GM12878 (cell line): ENCODE measurements around the gene EPS8. TPM values are rescaled to one million over a fixed set of nuclear protein-coding genes. Genes with fewer than 3 reads are reported as not detected.
"Not testable (repeated sequence)": the region's sequence is repeated elsewhere in the genome, so short reads cannot be mapped to it uniquely, and the experiment has no call there.

Source experiments
- ATAC-seq: fragments of 200-7000 bp; cut with Tn5 transposase; 3 replicates; pipeline ENCODE4 v1.9.1; 2020; ENCODE audit warnings: mild to moderate bottlenecking, moderate library complexity
- BruUV-seq: library from RNA; stranded (reverse); fragments of 400-500 nt; replicated peaks from 2 replicates; lab custom pipeline; 2021; lab: Mats Ljungman, UMichigan
- CTCF ChIA-PET: fragments of 300-600 bp; sonication (Branson Sonifier 250); formaldehyde crosslinking; extraction: SDS; loops from one replicate; lab custom pipeline; 2021; ENCODE audit warnings: inconsistent platforms; lab: Yijun Ruan, JAX
- POLR2A ChIA-PET: fragments of 350-600 bp; formaldehyde crosslinking; extraction: SDS; loops from one replicate; lab custom pipeline; 2021; ENCODE audit warnings: inconsistent platforms; lab: Charles Lee
- RAD21 ChIA-PET: fragments of 300-600 bp; sonication (Branson Sonifier 250); formaldehyde crosslinking; loops from one replicate; lab custom pipeline; 2023; ENCODE audit warnings: antibody characterized with exemption; ENCODE audit not compliant: unreplicated experiment; lab: Charles Lee
- SMC1A ChIA-PET: fragments of 300-600 bp; sonication (Branson Sonifier 250); formaldehyde crosslinking; loops from one replicate; lab custom pipeline; 2023; ENCODE audit not compliant: unreplicated experiment, uncharacterized antibody; lab: Charles Lee
- DNase-seq: peaks from one replicate; pipeline ENCODE4 v3.0.0-alpha.2; 2011; ENCODE audit warnings: low read depth, low spot score
- FAIRE-seq: peaks from 3 replicates; lab custom pipeline; 2011; peaks lifted over from hg19 to GRCh38; lab: Jason Lieb, UNC
- H2AFZ ChIP-seq: 2 replicates; pipeline ENCODE4 v1.6.0; 2011; ENCODE audit warnings: low read depth, low read length, control low read depth; ENCODE audit not compliant: control insufficient read depth
- H3K27ac ChIP-seq: 2 replicates; pipeline ENCODE4 v1.5.1; 2011; ENCODE audit warnings: control low read depth; ENCODE audit not compliant: control insufficient read depth, insufficient read depth
- H3K27me3 ChIP-seq, 2 experiments: replicated peaks in 1 of 2; 2 replicates each; pipeline versions ENCODE4 v1.6.0 to v1.6.1; 2011; ENCODE audit warnings: low read length in 1 of 2; ENCODE audit not compliant: control insufficient read depth in 2 of 2, insufficient read depth in 2 of 2
- H3K36me3 ChIP-seq, 2 experiments: 2 replicates each; pipeline ENCODE4 v1.5.1; 2011; ENCODE audit warnings: low read length in 1 of 2; ENCODE audit not compliant: control insufficient read depth in 2 of 2, insufficient read depth in 2 of 2
- H3K4me1 ChIP-seq: 2 replicates; pipeline ENCODE4 v1.6.1; 2011; ENCODE audit warnings: mild to moderate bottlenecking, low read length, moderate library complexity, mixed read lengths; ENCODE audit not compliant: control insufficient read depth, insufficient read depth
- H3K4me2 ChIP-seq: 2 replicates; pipeline ENCODE4 v1.6.0; 2011; ENCODE audit warnings: control low read depth; ENCODE audit not compliant: control insufficient read depth, insufficient read depth
- H3K4me3 ChIP-seq: fragments of 200-600 bp; sonication (generic); 2 replicates; pipeline ENCODE4 v1.5.1; 2016
- H3K79me2 ChIP-seq: 2 replicates; pipeline ENCODE4 v1.6.0; 2011; ENCODE audit warnings: low read length; ENCODE audit not compliant: control insufficient read depth, insufficient read depth
- H3K9ac ChIP-seq: 2 replicates; pipeline ENCODE4 v1.8.0; 2011; ENCODE audit warnings: low read length, control low read depth, mixed read lengths; ENCODE audit not compliant: control insufficient read depth, insufficient read depth
- H3K9me3 ChIP-seq: replicated peaks from 3 replicates; pipeline ENCODE4 v1.5.1; 2011; ENCODE audit warnings: mild to moderate bottlenecking, low read length; ENCODE audit not compliant: control insufficient read depth, insufficient read depth
- H4K20me1 ChIP-seq: 2 replicates; pipeline ENCODE4 v1.6.0; 2011; ENCODE audit not compliant: control insufficient read depth, insufficient read depth
- CBX5 ChIP-seq: sonication (generic); IDR thresholded peaks from 2 replicates; pipeline ENCODE4 v1.6.1; 2016; ENCODE audit warnings: low read depth, moderate library complexity, mild to moderate bottlenecking, inconsistent platforms
- E2F8 ChIP-seq: fragments of 450-650 bp; IDR thresholded peaks from 2 replicates; pipeline ENCODE4 v1.6.1; 2018; ENCODE audit warnings: mild to moderate bottlenecking, low read depth, moderate library complexity; ENCODE audit not compliant: partially characterized antibody
- EP300 ChIP-seq, 2 experiments: fragments of 150-350 bp in 1 of 2; IDR thresholded peaks; 2 replicates each; pipeline ENCODE4 v1.6.1; 2011 to 2012; ENCODE audit warnings: low read depth in 2 of 2, low read length in 2 of 2, borderline replicate concordance in 1 of 2, improper control_type of control experiment in 1 of 2, inconsistent platforms in 1 of 2; ENCODE audit not compliant: control insufficient read depth in 1 of 2
- EZH2 ChIP-seq: IDR thresholded peaks from 2 replicates; pipeline ENCODE4 v1.6.1; 2012; ENCODE audit warnings: low read depth, mild to moderate bottlenecking, control low read depth, inconsistent platforms, low read length, borderline replicate concordance; ENCODE audit not compliant: control insufficient read depth
- IRF5 ChIP-seq: fragments of 450-650 bp; IDR thresholded peaks from 2 replicates; pipeline ENCODE4 v1.6.1; 2017; ENCODE audit warnings: borderline replicate concordance
- MYC ChIP-seq: IDR thresholded peaks from 2 replicates; pipeline ENCODE4 v1.6.1; 2011; ENCODE audit warnings: mild to moderate bottlenecking, low read length, moderate library complexity, inconsistent platforms; ENCODE audit not compliant: insufficient read depth, insufficient replicate concordance, insufficient read length, severe bottlenecking
- NBN ChIP-seq: fragments of 450-650 bp; IDR thresholded peaks from 2 replicates; pipeline ENCODE4 v1.6.1; 2016
- POLR2AphosphoS5 ChIP-seq: IDR thresholded peaks from 2 replicates; pipeline ENCODE4 v1.6.1; 2011; ENCODE audit warnings: mild to moderate bottlenecking, low read length, inconsistent platforms
- ZNF217 ChIP-seq: fragments of 450-650 bp; IDR thresholded peaks from 2 replicates; pipeline ENCODE4 v1.6.1; 2017; ENCODE audit warnings: antibody characterized with exemption, mild to moderate bottlenecking
- WGBS: methylation state at CpG from one replicate; pipeline ENCODE4 v1.1.6; 2016; ENCODE audit warnings: low lambda C conversion rate; ENCODE audit not compliant: insufficient replicate concordance, insufficient coverage; ENCODE audit errors: missing lambda C conversion rate; 5-methylcytosine and 5-hydroxymethylcytosine counted together
- in situ Hi-C: fragments of 300-500 bp; cut with MboI; formaldehyde crosslinking; loops from 9 replicates; pipeline ENCODE4 v1.14.3; 2018; ENCODE audit warnings: mixed read lengths
- intact Hi-C: fragments of 100-400 bp; cut with micrococcal nuclease; formaldehyde crosslinking; loops from one replicate; pipeline ENCODE4 v1.14.2; 2022; ENCODE audit not compliant: unreplicated experiment
- polyA plus RNA-seq, 11 experiments: library from polyadenylated mRNA; depleted of rRNA in 4 of 11; unstranded in 6 of 11; stranded (reverse) in 5 of 11; fragments of >200 nt; fragmentation: Nextera tagmentation in 4 of 11; fragmentation: Illumina TruSeq in 1 of 11; extraction: Ambion mirVana in 4 of 11; extraction: Trizol in 1 of 11; gene quantifications; 1 replicate in 1 of 11; 2 replicates in 10 of 11; pipeline versions ENCODE4 v1.2.1 to v1.2.3, GENCODE V29; 2011 to 2016; ENCODE audit warnings: inconsistent platforms in 2 of 11, missing spikeins in 2 of 11, low read depth in 1 of 11
- total RNA-seq, 4 experiments: library from RNA; depleted of rRNA in 3 of 4; stranded (reverse); fragments of >200 nt in 3 of 4; fragmentation: Illumina TruSeq in 1 of 4; extraction: Trizol in 1 of 4; gene quantifications; 2 replicates each; pipeline versions ENCODE4 v1.2.1 to v1.2.3, GENCODE V29; 2013 to 2021
- TF ChIP-seq, protein P1 (sequence below): IDR thresholded peaks from 2 replicates; pipeline ENCODE4 v1.6.1; 2011; ENCODE audit warnings: borderline replicate concordance, low read depth, mild to moderate bottlenecking, moderate library complexity, low read length; ENCODE audit not compliant: insufficient read depth, poor library complexity, severe bottlenecking

The EPS8 gene
- total and polyA plus RNA-seq, 10 of the 15 experiments (the other 5 are each of a cell fraction or from before 2014, with no cell fraction given): 1.3 to 127 (median 3.4) TPM

DNA sequence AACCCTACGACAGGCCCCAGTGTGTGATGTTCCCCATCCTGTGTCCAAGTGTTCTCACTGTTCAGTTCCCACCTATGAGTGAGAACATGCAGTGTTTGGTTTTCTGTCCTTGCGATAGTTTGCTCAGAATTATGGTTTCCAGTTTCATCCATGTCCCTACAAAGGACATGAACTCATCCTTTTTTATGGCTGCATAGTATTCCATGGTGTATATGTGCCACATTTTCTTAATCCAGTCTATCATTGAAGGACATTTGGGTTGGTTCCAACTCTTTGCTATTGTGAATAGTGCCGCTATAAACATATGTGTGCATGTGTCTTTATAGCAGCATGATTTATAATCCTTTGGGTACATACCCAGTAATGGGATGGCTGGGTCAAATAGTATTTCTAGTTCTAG, 47.3 kb downstream of the EPS8 start:
- H4K20me1 ChIP-seq, H3K4me1 ChIP-seq, RAD21 ChIA-PET, CTCF ChIA-PET, H2AFZ ChIP-seq, H3K9ac ChIP-seq, H3K79me2 ChIP-seq, FAIRE-seq, BruUV-seq, H3K36me3 ChIP-seq, H3K27ac ChIP-seq, H3K4me3 ChIP-seq, in situ Hi-C loops, ATAC-seq, H3K27me3 ChIP-seq, intact Hi-C loops, H3K9me3 ChIP-seq, H3K4me2 ChIP-seq, DNase-seq: not testable (repeated sequence)
- POLR2A ChIA-PET: interaction anchor here (4.8 kb wide), 1 partner anchor 12 kb away, joined by 28 read pairs; no protein-coding TSS in a partner anchor
- TF ChIP-seq ZNF217: 0 out of 2 replicates have a peak, but pooled peaks have one; percentile 27
- SMC1A ChIA-PET: interaction anchor here (1.0 to 14.5 kb wide), 2 partner anchors 12 to 34 kb away, joined by 5 to 198 read pairs; no protein-coding TSS in a partner anchor
- WGBS: 91% methylated on average over 3 of the region's 3 CpGs

DNA sequence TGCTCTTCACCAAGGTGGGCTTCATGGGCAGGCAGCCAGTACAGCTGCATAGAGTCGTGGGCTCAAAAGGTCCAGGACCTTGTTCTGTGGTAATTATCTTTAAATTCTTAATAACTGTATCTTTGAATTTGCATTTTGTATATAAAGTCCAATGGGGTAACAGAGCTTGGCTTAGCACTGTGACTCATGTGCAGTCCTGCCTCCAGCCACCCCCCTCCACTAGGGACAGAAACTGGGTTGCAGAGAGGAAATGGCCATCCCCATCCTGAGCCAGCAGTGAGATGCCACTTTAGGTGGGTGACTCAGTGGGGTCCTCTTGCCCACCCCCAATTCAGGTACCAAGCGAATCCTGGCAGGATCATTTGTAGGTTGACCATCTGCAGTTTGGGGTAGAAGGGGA, 48.1 kb downstream of the EPS8 start:
- DNase-seq (no peak), FAIRE-seq (no peak), ATAC-seq (peak; percentile 44; the same call in 2 of the 3 replicates)
- ChIA-PET SMC1A (interaction anchor here (1.0 to 14.5 kb wide), 3 partner anchors 13 to 34 kb away, joined by 4 to 198 read pairs (median 5); no protein-coding TSS in a partner anchor), RAD21 (no interaction called here), CTCF (interaction anchor here (6.6 kb wide), 1 partner anchor 13 kb away, joined by 33 read pairs; no protein-coding TSS in a partner anchor), POLR2A (interaction anchor here (1.0 to 4.8 kb wide), 2 partner anchors 13 to 23 kb away, joined by 3 to 28 read pairs; no protein-coding TSS in a partner anchor)
- intact Hi-C loops (no loop called here), in situ Hi-C loops (no loop called here)
- Histone ChIP-seq H2AFZ (no peak overlapping the region), H3K27me3 (no peaks in the 10 kb centered on the region), H3K9me3 (no peaks in the 10 kb centered on the region), H3K79me2 (no peaks in the 10 kb centered on the region), H3K9ac (no peak overlapping the region), H3K36me3 (no peaks in the 10 kb centered on the region), H3K27ac (no peak overlapping the region), H3K4me1 (no peaks in the 10 kb centered on the region), H4K20me1 (no peaks in the 10 kb centered on the region), H3K4me3 (no peak overlapping the region), H3K4me2 (no peak overlapping the region)
- WGBS: 40% methylated on average over 2 of the region's 2 CpGs
- no TSS peak for BruUV-seq
- TF ChIP-seq EZH2: no peak
- TF ChIP-seq CBX5: no peak
- no peak for TF ChIP-seq POLR2AphosphoS5
- no peak for TF ChIP-seq NBN
- TF ChIP-seq IRF5: no peak
- no peak for TF ChIP-seq E2F8
- no peak for TF ChIP-seq EP300 (IDR thresholded peaks at IDR 0.05; ENCODE audit: borderline replicate concordance in 1 of 2, control insufficient read depth in 1 of 2, low read depth in 2 of 2, low read length in 2 of 2)
- TF ChIP-seq, protein P1, sequence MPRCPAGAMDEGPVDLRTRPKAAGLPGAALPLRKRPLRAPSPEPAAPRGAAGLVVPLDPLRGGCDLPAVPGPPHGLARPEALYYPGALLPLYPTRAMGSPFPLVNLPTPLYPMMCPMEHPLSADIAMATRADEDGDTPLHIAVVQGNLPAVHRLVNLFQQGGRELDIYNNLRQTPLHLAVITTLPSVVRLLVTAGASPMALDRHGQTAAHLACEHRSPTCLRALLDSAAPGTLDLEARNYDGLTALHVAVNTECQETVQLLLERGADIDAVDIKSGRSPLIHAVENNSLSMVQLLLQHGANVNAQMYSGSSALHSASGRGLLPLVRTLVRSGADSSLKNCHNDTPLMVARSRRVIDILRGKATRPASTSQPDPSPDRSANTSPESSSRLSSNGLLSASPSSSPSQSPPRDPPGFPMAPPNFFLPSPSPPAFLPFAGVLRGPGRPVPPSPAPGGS: no peak
- TF ChIP-seq MYC: no peak
